ENCODE measurements around the gene PRKRIP1.
"Not testable (repeated sequence)": the region's sequence is repeated elsewhere in the genome, so short reads cannot be mapped to it uniquely, and the experiment has no call there.

Gene PRKRIP1

DNA sequence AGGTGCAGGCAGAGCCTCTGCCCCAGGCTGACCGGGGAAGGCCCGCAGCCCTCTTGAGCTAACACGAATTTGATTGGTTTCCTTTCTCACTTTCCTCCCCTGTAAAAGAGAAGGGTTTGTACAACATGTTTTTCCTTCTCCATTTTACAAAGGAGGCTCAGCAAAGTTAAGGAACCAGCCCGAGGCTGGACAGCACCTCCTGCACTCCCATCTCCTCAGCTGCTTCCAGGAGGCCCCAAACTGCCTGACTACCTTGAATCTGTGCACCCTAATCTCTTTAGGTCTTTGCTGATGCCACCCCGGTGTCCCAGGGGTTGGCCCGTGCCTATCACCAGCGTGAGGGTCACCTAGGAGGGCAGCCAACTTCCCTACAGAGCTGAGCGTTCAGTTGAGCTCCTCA is 64.3 kb downstream of the PRKRIP1 start:
- no peak for FAIRE-seq

DNA sequence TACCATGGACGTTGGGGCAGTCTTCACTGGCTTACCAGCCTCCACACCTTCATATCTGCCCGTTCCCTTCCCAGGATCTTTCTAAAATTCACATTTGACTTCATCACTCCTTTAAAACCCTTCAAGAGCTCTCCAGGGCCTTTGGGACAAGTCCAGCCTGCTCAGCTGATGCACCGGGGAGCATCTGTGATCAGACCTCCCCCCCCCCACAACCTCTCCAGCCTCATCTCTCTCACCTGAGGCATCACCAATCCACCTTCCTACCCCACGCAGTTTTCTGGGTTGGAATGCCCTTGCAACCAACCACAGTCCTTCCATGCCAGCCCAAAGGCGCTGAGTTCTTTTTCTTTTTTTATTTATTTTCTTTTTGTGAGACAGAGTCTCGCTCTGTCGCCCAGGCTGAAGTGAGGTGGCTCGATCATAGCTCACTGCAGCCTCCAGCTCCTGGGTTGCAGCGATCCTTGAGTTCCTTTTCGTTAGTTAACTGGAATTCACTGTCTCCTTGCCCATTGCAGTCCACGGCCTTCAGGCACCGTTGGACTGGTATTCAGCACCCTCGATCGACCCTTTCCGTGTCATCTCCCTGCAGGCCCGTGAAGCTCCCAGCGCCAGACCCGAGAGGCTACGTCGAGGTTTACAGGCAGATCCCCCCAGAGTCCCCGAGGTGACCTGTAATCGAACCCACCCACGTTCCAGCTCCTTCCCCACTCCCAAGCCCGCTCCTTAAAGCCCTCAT is 67.8 kb downstream of the PRKRIP1 start:
- FAIRE-seq = no peak

DNA sequence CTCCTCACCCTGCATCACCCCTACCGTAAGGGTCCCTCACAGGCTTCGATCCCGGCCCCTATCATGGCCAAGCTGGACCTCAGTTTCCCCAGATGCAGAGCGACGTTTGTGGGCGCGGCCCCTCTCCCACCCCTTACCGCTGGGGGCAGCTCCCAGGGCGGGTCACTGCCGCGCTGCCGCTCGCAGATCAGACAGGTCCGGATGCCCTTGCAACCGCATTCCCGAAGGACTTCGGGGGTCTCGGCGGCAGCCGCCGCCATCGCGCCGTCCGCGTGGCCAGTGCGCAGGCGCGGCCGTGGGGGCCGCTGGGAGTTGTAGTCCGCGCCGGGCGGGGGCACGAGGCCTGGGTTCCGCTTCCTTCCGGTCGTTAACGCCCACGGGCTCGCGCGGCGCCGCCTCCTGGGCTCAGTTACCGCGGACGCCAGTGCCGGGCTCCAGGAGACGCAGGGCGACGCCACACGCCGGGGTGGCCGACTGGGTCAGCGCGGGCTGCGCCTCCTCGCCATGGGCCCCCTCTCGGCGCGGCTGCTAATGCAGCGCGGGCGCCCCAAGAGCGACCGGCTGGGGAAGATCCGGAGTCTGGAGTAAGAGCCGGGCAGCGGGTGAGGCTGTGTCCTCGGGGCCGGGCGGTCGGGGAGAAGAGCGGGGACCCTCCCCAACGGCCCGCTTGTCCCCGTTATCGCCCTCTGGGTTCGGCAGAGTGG is 68.6 kb downstream of the PRKRIP1 start, which contains the start of the genes ALKBH4 and LRWD1:
TSS of gene ALKBH4 (minus strand) at position 287 of the 704 bp plus-strand sequence. CDS start at position 260, 27 bp downstream.
TSS of gene LRWD1 (plus strand) at position 408 of the 704 bp plus-strand sequence. CDS start at position 505, 97 bp downstream.
- FAIRE-seq = no peak

DNA sequence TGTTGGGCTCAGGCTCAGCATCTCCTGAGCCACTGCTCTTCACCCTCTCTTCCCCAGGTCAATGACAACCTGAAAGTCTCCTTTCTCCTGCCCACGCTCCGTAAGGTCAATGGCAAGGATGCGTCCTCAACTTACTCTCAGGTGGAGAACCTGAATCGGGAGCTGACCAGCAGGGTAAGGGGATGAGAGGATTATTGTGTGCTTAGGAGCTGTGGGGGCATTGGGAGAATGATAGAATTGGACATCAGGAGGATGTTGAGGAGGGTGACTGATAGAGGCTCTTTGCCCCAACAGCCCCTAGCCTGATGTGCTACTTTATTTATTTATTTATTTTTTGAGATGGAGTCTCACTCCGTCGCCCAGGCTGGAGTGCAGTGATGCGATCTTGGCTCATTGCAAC is 69.9 kb downstream of the PRKRIP1 start:
- no peak for FAIRE-seq

DNA sequence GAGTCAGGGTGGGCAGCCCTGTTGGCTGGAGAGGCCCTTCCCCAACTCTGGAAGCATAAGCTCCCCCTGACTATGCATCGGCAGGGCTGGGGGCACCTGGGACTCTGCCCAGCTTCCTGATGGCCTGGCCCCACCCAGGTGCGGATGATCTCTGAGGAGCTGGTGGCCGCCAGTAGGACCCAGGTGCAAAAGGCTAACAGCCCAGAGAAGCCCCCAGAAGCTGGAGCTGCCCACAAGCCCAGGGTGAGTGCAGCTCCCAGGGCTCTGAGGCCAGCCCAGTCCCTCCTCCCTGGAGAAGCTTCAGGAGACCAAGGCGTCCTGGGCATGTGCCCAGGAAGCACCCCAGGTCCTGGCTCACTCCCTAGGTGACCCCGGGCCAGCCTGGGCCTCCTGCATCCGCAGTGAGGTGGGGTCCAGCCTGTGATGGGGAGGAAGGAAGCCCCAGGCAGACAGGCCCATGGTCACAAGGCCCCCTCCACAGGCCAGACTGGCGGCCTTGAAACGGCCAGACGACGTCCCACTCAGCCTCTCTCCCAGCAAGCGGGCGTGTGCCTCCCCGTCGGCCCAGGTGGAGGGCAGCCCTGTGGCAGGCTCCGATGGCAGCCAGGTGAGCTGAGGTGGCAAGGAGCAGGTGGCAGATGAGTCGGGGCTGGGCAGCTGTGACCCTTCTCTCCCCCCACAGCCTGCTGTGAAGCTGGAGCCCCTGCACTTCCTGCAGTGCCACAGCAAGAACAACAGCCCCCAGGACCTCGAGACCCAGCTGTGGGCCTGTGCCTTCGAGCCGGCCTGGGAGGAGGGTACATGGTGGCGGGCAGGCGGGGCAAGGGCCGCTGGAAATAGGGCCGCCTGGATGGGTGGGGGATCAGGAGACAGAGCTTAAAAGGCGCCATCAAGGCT is 71.7 kb downstream of the PRKRIP1 start:
- FAIRE-seq = no peak

DNA sequence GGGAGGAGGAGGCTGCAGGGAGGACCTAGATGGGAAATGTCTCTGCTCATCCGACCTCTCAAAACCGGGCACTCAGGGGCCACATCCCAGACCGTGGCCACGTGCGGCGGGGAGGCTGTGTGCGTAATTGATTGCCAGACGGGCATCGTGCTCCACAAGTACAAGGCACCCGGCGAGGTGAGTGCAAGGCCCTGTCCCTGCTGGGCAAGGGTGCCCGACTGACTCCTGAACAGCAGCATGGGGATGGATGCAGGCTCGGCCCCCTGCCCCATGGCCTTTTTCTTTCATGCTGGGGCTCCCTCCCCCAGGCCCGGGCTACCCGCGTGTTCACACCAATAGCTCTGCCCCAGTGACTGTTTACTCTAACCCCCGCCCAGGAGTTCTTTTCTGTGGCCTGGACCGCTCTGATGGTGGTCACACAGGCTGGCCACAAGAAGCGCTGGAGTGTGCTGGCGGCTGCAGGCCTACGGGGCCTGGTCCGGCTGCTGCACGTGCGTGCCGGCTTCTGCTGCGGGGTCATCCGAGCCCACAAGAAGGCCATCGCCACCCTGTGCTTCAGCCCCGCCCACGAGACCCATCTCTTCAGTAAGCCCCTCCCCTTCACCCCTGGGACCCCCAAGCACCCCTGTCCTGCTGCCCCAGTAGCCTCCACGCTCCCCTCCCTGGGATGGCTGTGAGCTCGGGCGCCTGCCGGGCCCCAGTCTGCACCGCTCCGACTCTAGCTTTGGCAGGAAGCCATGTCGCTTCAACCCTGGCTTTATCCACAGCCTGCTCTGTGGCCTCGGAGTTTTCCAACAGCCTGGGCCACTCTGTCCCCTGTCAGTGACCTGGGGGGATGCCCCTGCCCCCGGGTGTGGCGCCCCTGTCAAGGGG is 72.6 kb downstream of the PRKRIP1 start:
- FAIRE-seq = no peak

DNA sequence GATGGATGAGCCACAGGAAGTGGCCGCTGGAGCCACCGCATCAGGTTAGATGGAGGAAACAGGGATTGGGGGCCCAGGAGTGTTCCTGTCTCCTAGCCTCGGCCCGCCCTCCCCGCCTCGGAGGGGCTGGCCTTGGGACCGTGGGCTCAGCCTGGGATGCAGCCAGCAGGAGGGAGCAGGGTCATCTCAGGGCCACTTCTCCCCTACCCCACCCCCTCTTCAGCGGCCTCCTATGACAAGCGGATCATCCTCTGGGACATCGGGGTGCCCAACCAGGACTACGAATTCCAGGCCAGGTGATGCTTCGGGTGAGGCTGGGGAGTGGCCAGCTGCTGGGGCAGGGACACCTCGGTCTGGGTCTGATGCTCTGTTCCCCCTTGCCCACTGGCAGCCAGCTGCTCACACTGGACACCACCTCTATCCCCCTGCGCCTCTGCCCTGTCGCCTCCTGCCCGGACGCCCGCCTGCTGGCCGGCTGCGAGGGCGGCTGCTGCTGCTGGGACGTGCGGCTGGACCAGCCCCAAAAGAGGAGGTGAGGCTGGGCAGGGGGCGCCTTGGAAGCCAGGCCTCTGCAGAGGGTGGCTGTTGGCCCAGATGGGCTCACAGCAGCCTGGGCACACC is 73.3 kb downstream of the PRKRIP1 start:
- no peak for FAIRE-seq

DNA sequence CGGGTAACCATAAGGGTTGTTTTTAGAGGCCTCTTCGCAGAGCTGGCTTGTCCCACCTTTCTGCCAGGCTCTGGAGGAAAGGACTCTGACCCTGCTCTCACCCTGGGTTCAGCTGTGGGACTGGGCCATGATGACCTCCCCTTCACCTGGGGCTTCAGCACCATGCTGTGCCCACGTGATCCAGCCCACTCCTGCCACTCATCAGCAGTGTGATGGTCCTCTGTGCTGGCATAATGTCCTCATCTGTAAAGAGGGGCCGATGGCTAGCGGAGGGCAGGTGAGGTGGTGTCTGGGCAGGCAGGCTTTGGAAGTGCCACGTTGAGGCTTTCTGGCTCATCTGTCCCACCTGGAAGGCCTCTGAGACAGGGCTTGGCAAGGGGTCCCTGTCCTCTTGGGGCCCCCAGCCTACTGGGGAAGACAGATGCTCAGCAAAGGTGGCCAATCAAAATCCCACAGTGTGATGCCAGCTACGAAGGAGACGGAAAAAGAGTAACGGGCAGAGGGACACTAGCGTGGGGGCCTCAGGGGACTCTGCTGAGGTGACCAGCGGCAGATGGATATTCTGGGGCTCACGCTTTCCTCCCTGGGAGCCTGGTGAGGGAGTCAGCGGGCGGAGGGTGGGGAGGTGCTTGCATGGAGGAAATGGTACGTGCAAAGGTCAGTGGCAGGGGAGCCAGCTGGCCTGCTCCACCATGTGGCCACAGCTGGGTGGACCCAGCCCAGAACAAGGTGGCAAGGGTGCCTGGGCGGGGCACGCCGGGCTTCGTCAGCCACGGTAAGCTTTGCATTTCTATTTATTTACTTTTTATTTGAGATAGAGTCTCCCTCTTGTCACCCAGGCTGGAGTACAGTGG is 74.0 kb downstream of the PRKRIP1 start:
- FAIRE-seq = no peak

DNA sequence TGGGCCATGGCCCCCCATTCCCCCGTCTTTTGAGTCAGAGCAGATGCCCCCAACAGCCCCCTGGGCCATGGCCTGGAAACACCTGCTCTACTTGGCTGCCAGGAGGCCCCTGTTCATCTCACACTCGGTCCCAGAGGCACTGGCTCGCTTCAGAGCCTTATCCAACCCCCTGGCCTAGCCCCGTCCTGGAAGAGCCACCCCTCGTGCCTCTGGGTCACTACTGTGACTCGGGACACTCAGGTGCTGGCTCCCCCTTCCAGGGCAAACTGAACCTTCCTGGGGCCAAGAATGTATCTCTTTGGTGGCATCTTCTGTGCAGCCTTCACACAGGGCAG is 75.6 kb downstream of the PRKRIP1 start:
- FAIRE-seq = no peak

DNA sequence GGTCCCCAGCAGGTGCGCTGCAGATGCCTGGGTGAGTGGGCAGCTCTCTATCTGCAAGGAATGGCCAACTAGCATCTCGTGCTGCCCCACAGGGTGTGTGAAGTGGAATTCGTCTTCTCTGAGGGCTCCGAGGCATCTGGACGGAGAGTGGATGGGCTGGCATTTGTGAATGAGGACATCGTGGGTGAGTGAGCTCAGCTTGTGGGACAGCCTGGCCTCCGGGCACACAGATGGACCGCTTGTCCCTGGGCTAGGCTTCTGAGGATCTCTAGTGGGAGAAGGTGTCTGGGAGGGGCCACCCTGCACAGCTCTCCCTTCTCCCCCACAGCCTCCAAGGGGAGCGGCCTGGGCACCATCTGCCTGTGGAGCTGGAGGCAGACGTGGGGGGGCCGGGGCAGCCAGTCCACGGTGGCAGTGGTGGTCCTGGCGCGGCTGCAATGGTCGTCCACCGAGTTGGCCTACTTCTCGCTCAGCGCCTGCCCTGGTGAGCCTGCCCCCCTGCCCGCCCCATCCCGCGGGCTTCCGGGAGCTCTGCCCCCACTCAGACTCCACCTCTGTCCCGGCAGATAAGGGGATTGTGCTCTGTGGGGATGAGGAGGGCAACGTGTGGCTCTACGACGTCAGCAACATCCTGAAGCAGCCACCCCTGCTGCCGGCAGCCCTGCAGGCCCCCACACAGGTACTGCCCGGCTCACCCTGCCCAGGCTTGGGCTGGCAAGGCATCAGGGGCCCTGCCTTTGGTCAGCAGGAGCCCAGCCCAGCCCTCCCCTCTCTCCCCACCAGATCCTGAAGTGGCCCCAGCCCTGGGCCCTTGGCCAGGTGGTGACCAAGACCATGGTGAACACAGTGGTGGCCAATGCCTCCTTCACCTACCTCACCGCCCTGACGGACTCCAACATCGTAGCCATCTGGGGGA is 76.2 kb downstream of the PRKRIP1 start:
- FAIRE-seq = no peak

DNA sequence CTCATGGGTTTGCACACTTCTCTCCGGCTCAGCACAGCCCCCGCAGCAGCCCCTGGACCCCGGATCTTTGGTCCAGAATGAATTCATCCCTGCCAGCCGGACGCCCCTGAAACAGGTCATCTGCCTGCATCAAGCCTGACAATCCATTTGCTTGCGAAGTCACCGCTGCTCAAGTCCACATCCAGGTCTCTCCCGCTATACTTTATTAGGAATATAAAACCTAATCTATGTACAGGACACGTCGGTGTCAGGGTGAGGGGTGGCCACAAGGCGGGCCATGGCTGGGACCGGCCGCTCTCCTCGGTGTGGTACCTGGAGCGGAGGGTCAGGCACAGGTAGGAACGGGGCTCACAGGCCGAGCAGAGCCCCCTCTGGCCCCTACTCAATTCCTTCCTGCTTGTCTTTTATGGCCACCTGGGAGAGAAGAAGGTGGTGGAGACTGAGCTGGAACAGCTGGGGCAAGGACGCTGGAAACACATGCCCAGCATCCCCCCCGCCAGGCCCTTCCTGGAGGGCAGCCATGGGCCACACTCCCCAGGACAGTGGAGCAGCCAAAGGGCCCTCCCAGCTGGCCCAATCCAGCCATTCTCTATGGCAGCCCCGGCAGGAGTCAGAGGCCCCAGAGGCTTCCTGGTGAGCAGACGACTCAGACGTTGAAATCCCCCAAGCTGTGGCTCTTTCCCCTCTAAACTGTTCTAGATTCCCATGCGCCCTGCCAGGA is 77.3 kb downstream of the PRKRIP1 start:
- no peak for FAIRE-seq

DNA sequence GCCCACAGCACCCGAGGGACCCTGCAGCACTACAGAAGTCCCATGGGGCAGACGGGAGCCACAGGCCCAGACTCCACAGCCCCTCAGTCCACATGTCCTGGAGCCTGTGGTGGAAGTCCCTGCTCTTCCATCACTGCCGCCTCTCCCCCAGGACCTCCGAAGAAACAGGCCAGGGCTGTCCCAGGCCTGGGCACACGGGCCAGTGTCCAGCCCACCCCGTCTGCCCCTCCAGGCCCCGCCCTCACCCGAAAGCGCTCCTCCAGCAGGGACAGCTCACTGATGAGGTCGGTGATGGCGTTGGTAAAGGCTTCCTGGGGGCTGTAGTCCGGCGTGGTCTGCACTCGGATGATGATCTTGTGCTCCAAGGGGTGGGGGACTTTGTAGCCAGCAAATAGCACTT is 78.0 kb downstream of the PRKRIP1 start:
- not testable (repeated sequence) for FAIRE-seq

DNA sequence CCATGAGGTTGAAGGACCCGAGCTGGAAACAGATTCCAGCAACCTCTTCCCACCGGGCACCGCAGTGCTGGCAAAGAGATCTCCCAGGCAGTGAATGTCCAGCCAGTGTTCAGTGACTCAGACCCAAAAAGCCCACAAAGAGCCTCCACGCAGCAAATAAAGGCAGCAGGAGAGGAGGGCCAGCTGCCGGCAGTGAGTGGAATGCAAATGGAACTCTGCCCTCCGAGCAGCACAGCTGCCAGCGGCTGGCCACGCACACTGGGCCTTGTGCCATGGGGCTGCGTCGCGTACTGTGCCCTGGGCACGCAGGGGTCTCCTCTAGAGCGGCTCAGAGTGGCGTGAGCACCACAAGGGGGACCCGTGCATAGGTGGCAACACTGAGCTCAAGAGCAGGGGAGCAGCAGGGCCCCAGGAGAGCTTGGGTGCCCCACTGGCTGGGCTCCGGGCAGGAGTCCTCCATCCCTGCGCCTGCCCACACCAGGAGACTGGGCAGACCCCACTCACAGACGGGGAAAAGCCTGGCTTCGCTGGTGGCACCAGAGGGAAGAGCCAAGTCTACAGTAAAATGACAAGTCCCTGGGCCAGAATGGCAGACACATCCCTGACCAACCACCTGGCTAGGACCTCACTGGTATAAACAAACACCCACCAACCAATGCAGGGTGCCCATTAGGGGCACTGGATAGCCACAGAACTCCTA is 78.7 kb downstream of the PRKRIP1 start:
- not testable (repeated sequence) for FAIRE-seq
